ENCODE data around the gene WDR47.

WDR47 gene

GRCh38 chr1:109041621-109042468 is at the start of gene WDR47:
WDR47 (minus strand) TSS chr1:109042102; CDS start chr1:109023512, 18,590 bp downstream.
- peak within 1 kb of the TSS; percentile 98 for H3K4me3 ChIP-seq (ENCODE audit: low read length)
- peak; percentile 7 for TF ChIP-seq CTCF (IDR thresholded peaks at IDR 0.05; ENCODE audit: low read depth, low read length, poor library complexity, severe bottlenecking)
- TF ChIP-seq EZH2phosphoT487 (IDR thresholded peaks at IDR 0.05; ENCODE audit: borderline replicate concordance, low read length), result no peak
- H4K20me1 ChIP-seq (ENCODE audit: control insufficient read depth, insufficient read depth, low read depth, low read length), result no peaks in the 10 kb centered on the region
- H3F3A ChIP-seq (ENCODE audit: control insufficient read depth, insufficient read depth), result peaks cover 3% of the 10 kb centered on the region; the same call in 1 of the 2 replicates
- peaks cover 40% of the 10 kb centered on the region for H3K79me2 ChIP-seq (ENCODE audit: control insufficient read depth, low read length)
- H3K4me2 ChIP-seq (ENCODE audit: low read length), result peak within 1 kb of the TSS; percentile 85
- H3K9me3 ChIP-seq (ENCODE audit: control insufficient read depth, insufficient read depth, low read length), result no peaks in the 10 kb centered on the region
- H3K4me1 ChIP-seq (ENCODE audit: control insufficient read depth, low read length), result peaks cover 17% of the 10 kb centered on the region
- peaks cover 4% of the 10 kb centered on the region for H3K27me3 ChIP-seq (ENCODE audit: control insufficient read depth, low read length)
- H3K27ac ChIP-seq (ENCODE audit: low read depth, low read length), result peak within 1 kb of the TSS; percentile 48
- H3K9me2 ChIP-seq (replicated peaks; ENCODE audit: control insufficient read depth, low read length), result no peaks in the 10 kb centered on the region
- 0 out of 2 replicates have a peak, but pooled peaks cover 4% of the 10 kb centered on the region for H3K36me3 ChIP-seq (ENCODE audit: control insufficient read depth, low read length)

GRCh38 chr1:109091078-109091838 is 49.4 kb upstream of the WDR47 start:
- H3K27ac ChIP-seq (ENCODE audit: low read depth, low read length), result peak overlapping the region; percentile 80
- H3K79me2 ChIP-seq (ENCODE audit: control insufficient read depth, low read length), result peaks cover 56% of the 10 kb centered on the region
- no peaks in the 10 kb centered on the region for H3K9me2 ChIP-seq (replicated peaks; ENCODE audit: control insufficient read depth, low read length)
- peak overlapping the region; percentile 83 for H3K4me2 ChIP-seq (ENCODE audit: low read length)
- no peaks in the 10 kb centered on the region for H4K20me1 ChIP-seq (ENCODE audit: control insufficient read depth, insufficient read depth, low read depth, low read length)
- peaks cover 19% of the 10 kb centered on the region for H3F3A ChIP-seq (ENCODE audit: control insufficient read depth, insufficient read depth)
- H3K4me1 ChIP-seq (ENCODE audit: control insufficient read depth, low read length), result peaks cover 20% of the 10 kb centered on the region
- H3K27me3 ChIP-seq (ENCODE audit: control insufficient read depth, low read length), result no peaks in the 10 kb centered on the region
- peaks cover 43% of the 10 kb centered on the region for H3K36me3 ChIP-seq (ENCODE audit: control insufficient read depth, low read length)
- H3K4me3 ChIP-seq (ENCODE audit: low read length), result peak overlapping the region; percentile 86
- TF ChIP-seq EZH2phosphoT487 (IDR thresholded peaks at IDR 0.05; ENCODE audit: borderline replicate concordance, low read length) (no peak), CTCF (IDR thresholded peaks at IDR 0.05; ENCODE audit: low read depth, low read length, poor library complexity, severe bottlenecking) (no peak)
- H3K9me3 ChIP-seq (ENCODE audit: control insufficient read depth, insufficient read depth, low read length), result no peaks in the 10 kb centered on the region

GRCh38 chr1:109090196-109091077 is 48.5 kb upstream of the WDR47 start, which contains the start of gene TMEM167B:
TMEM167B (plus strand) TSS chr1:109090764; CDS start chr1:109090873, 109 bp downstream.
- Histone ChIP-seq H3K36me3 (ENCODE audit: control insufficient read depth, low read length) (peaks cover 36% of the 10 kb centered on the region), H3K9me3 (ENCODE audit: control insufficient read depth, insufficient read depth, low read length) (no peaks in the 10 kb centered on the region), H3K4me3 (ENCODE audit: low read length) (peak within 1 kb of the TSS; percentile 86), H3K4me2 (ENCODE audit: low read length) (peak within 1 kb of the TSS; percentile 83), H4K20me1 (ENCODE audit: control insufficient read depth, insufficient read depth, low read depth, low read length) (no peaks in the 10 kb centered on the region), H3F3A (ENCODE audit: control insufficient read depth, insufficient read depth) (peaks cover 15% of the 10 kb centered on the region), H3K79me2 (ENCODE audit: control insufficient read depth, low read length) (peaks cover 54% of the 10 kb centered on the region), H3K4me1 (ENCODE audit: control insufficient read depth, low read length) (peaks cover 20% of the 10 kb centered on the region), H3K9me2 (replicated peaks; ENCODE audit: control insufficient read depth, low read length) (no peaks in the 10 kb centered on the region), H3K27ac (ENCODE audit: low read depth, low read length) (peak within 1 kb of the TSS; percentile 80), H3K27me3 (ENCODE audit: control insufficient read depth, low read length) (no peaks in the 10 kb centered on the region)
- no peak for TF ChIP-seq CTCF (IDR thresholded peaks at IDR 0.05; ENCODE audit: low read depth, low read length, poor library complexity, severe bottlenecking)
- no peak for TF ChIP-seq EZH2phosphoT487 (IDR thresholded peaks at IDR 0.05; ENCODE audit: borderline replicate concordance, low read length)

All from DOHH2 (cell line).